Liver (tissue), 9 donors: ENCODE measurements around the gene CARS1. TPM values are rescaled to one million over a fixed set of nuclear protein-coding genes. Genes with fewer than 3 reads are reported as not detected.

ENCODE experiments used
- DNase-seq: peaks from one replicate; pipeline ENCODE4 v3.0.0-alpha.2; 2017; ENCODE audit warnings: low spot score
- H3K27ac ChIP-seq, 2 donors: one replicate each; pipeline ENCODE4 v1.7.0; 2013; ENCODE audit warnings: inconsistent platforms in 2 of 2, low read length in 2 of 2, control low read depth in 1 of 2, low read depth in 1 of 2, mild to moderate bottlenecking in 1 of 2
- H3K27me3 ChIP-seq, 4 donors: one replicate each; pipeline versions ENCODE4 v1.6.1 to v1.7.0; 2013; ENCODE audit warnings: low read length in 3 of 4, inconsistent platforms in 1 of 4, mild to moderate bottlenecking in 1 of 4, moderate library complexity in 1 of 4; ENCODE audit not compliant: control insufficient read depth in 4 of 4, insufficient read depth in 4 of 4
- H3K36me3 ChIP-seq, 4 donors: one replicate each; pipeline versions ENCODE4 v1.6.1 to v1.7.0; 2013; ENCODE audit warnings: low read length in 3 of 4, mild to moderate bottlenecking in 3 of 4, low read depth in 1 of 4, moderate library complexity in 1 of 4; ENCODE audit not compliant: control insufficient read depth in 4 of 4, insufficient read depth in 3 of 4
- H3K4me1 ChIP-seq, 4 donors: one replicate each; pipeline versions ENCODE4 v1.6.1 to v1.7.0; 2013; ENCODE audit warnings: low read length in 3 of 4, mild to moderate bottlenecking in 3 of 4, moderate library complexity in 1 of 4; ENCODE audit not compliant: control insufficient read depth in 4 of 4, insufficient read depth in 4 of 4
- H3K4me3 ChIP-seq, 3 donors: one replicate each; pipeline versions ENCODE4 v1.6.1 to v1.7.0; 2013; ENCODE audit warnings: low read length in 3 of 3, control low read depth in 1 of 3, low read depth in 1 of 3, mild to moderate bottlenecking in 1 of 3
- H3K9ac ChIP-seq, 2 donors: one replicate each; pipeline ENCODE4 v1.7.0; 2013; ENCODE audit warnings: low read length in 2 of 2, mild to moderate bottlenecking in 2 of 2, moderate library complexity in 2 of 2, control low read depth in 1 of 2, low read depth in 1 of 2
- H3K9me3 ChIP-seq, 4 donors: one replicate each; pipeline versions ENCODE4 v1.6.1 to v1.7.0; 2013; ENCODE audit warnings: low read length in 3 of 4; ENCODE audit not compliant: control insufficient read depth in 4 of 4
- ATF3 ChIP-seq: IDR thresholded peaks from 2 replicates; pipeline ENCODE4 v1.6.1; 2016; ENCODE audit warnings: antibody characterized with exemption
- EGR1 ChIP-seq, 2 donors: IDR thresholded peaks; 2 replicates each; pipeline ENCODE4 v1.6.1; 2016 to 2018; ENCODE audit warnings: antibody characterized with exemption in 2 of 2, low read depth in 2 of 2
- FOXA2 ChIP-seq: IDR thresholded peaks from 2 replicates; pipeline ENCODE4 v1.6.1; 2016; ENCODE audit warnings: antibody characterized with exemption
- GABPA ChIP-seq, 2 donors: IDR thresholded peaks in 1 of 2; conservative IDR thresholded peaks in 1 of 2; 2 replicates each; pipeline ENCODE4 v1.6.1; 2016; ENCODE audit warnings: antibody characterized with exemption in 2 of 2, mild to moderate bottlenecking in 1 of 2, moderate library complexity in 1 of 2
- HNF4G ChIP-seq: IDR thresholded peaks from 2 replicates; pipeline ENCODE4 v1.6.1; 2016; ENCODE audit warnings: antibody characterized with exemption
- JUND ChIP-seq, 2 donors: IDR thresholded peaks; 2 replicates each; pipeline ENCODE4 v1.6.1; 2016; ENCODE audit warnings: antibody characterized with exemption in 2 of 2
- MAX ChIP-seq: IDR thresholded peaks from 2 replicates; pipeline ENCODE4 v1.6.1; 2016; ENCODE audit warnings: antibody characterized with exemption
- NR2F2 ChIP-seq: IDR thresholded peaks from 2 replicates; pipeline ENCODE4 v1.6.1; 2016; ENCODE audit warnings: antibody characterized with exemption
- RAD21 ChIP-seq, 2 donors: IDR thresholded peaks; 2 replicates each; pipeline ENCODE4 v1.6.1; 2016; ENCODE audit warnings: antibody characterized with exemption in 2 of 2, mild to moderate bottlenecking in 2 of 2
- REST ChIP-seq: IDR thresholded peaks from 2 replicates; pipeline ENCODE4 v1.6.1; 2016; ENCODE audit warnings: antibody characterized with exemption, mild to moderate bottlenecking
- SP1 ChIP-seq: IDR thresholded peaks from 2 replicates; pipeline ENCODE4 v1.6.1; 2018; ENCODE audit warnings: antibody characterized with exemption, mild to moderate bottlenecking
- TAF1 ChIP-seq: conservative IDR thresholded peaks from 2 replicates; pipeline ENCODE4 v1.6.1; 2016; ENCODE audit warnings: antibody characterized with exemption, mild to moderate bottlenecking
- YY1 ChIP-seq: IDR thresholded peaks from 2 replicates; pipeline ENCODE4 v1.6.1; 2016; ENCODE audit warnings: antibody characterized with exemption, mild to moderate bottlenecking
- WGBS: extraction: QIAGEN DNeasy Blood & Tissue Kit; methylation state at CpG from one replicate; pipeline ENCODE4 v1.1.7; 2013; 5-methylcytosine and 5-hydroxymethylcytosine counted together
- polyA plus RNA-seq, 2 donors: library from polyadenylated mRNA; stranded (reverse) in 1 of 2; unstranded in 1 of 2; fragments of 200-250 nt in 1 of 2; fragments of >200 nt in 1 of 2; fragmentation: Nextera tagmentation in 1 of 2; extraction: Ambion mirVana in 1 of 2; gene quantifications; one replicate each; pipeline versions ENCODE4 v1.2.1 to v1.2.3, GENCODE V29; 2013 to 2015
- total RNA-seq, 2 donors: library from RNA; depleted of rRNA; stranded (reverse); fragments of >200 nt; gene quantifications; one replicate each; pipeline ENCODE4 v1.2.3, GENCODE V29; 2014
- donor health status: healthy.
- donor health status: healthy.
- donor health status: healthy.
- donor health status: healthy.
- donor health status: healthy.

The CARS1 gene
- total and polyA plus RNA-seq, 4 donors: 15.2 to 40.1 (median 22.1) TPM

- TF ChIP-seq MAX: no peak
- TF ChIP-seq HNF4G: no peak
- TF ChIP-seq RAD21 (IDR thresholded peaks at IDR 0.05): no peak
- no peak for TF ChIP-seq GABPA (IDR thresholded peaks at IDR 0.05 in 1 of 2, conservative IDR thresholded peaks at IDR 0.05 in 1 of 2)
- TF ChIP-seq FOXA2: no peak
Observed at GRCh38 chr11:2961080-2961479, 96.1 kb downstream of the CARS1 start (continued).

- Histone ChIP-seq H3K4me1 (no peaks in the 10 kb centered on the region), H3K36me3 (peaks cover 4 to 78% (median 66%) of the 10 kb centered on the region in 4 donors), H3K27me3 (no peaks in the 10 kb centered on the region), H3K9ac (no peak overlapping the region), H3K27ac (no peak overlapping the region), H3K4me3 (no peak overlapping the region), H3K9me3 (no peaks in the 10 kb centered on the region)
- 97% methylated on average over 7 of the region's 7 CpGs for WGBS
- no peak for TF ChIP-seq EGR1 (IDR thresholded peaks at IDR 0.05; ENCODE audit: low read depth in 2 of 2)
- TF ChIP-seq ATF3: no peak
- no peak for TF ChIP-seq MAX
- TF ChIP-seq RAD21 (IDR thresholded peaks at IDR 0.05): no peak
- TF ChIP-seq REST: no peak
- TF ChIP-seq NR2F2: no peak
- no peak for TF ChIP-seq SP1
- no peak for TF ChIP-seq JUND (IDR thresholded peaks at IDR 0.05)
- DNase-seq: no peak
Observed at GRCh38 chr11:2960139-2960538, 97.1 kb downstream of the CARS1 start.

GRCh38 chr11:2958251-2958650 lies 99.0 kb downstream of the CARS1 start:
- H3K9ac ChIP-seq: no peak overlapping the region
- WGBS: 79% methylated on average over 3 of the region's 3 CpGs
- H3K36me3 ChIP-seq: peaks cover 8 to 76% (median 67%) of the 10 kb centered on the region in 4 donors
- no peak for DNase-seq
- no peaks in the 10 kb centered on the region for H3K9me3 ChIP-seq
- TF ChIP-seq NR2F2: no peak
- TF ChIP-seq ATF3: no peak
- no peak for TF ChIP-seq YY1
- TF ChIP-seq FOXA2: no peak
- no peak for TF ChIP-seq MAX
- no peak for TF ChIP-seq TAF1
- TF ChIP-seq JUND (IDR thresholded peaks at IDR 0.05): no peak
- TF ChIP-seq SP1: no peak
- no peak overlapping the region for H3K4me3 ChIP-seq
- H3K27me3 ChIP-seq: no peaks in the 10 kb centered on the region
- no peaks in the 10 kb centered on the region for H3K4me1 ChIP-seq
- H3K27ac ChIP-seq: no peak overlapping the region
